H9 (cell line): ENCODE results near the gene KIAA1328. TPM values are rescaled to one million over a fixed set of nuclear protein-coding genes. Genes with fewer than 3 reads are reported as not detected.

ENCODE experiments used
- DNase-seq: peaks from one replicate; pipeline ENCODE4 v3.0.0-alpha.2; 2017
- H2AFZ ChIP-seq: one replicate; pipeline ENCODE4 v1.6.1; 2013; ENCODE audit warnings: mild to moderate bottlenecking, low read length, control low read depth, moderate library complexity
- H2AK5ac ChIP-seq: 2 replicates; pipeline ENCODE4 v1.6.1; 2013; ENCODE audit warnings: low read length, control low read depth, mixed read lengths; ENCODE audit not compliant: insufficient read length
- H2BK120ac ChIP-seq: one replicate; pipeline ENCODE4 v1.6.1; 2013; ENCODE audit warnings: low read depth, mild to moderate bottlenecking, low read length, control low read depth, inconsistent platforms; ENCODE audit not compliant: poor library complexity, severe bottlenecking
- H2BK12ac ChIP-seq: 2 replicates; pipeline ENCODE4 v1.6.1; 2013; ENCODE audit warnings: low read length, control low read depth, mixed read lengths, low read depth; ENCODE audit not compliant: insufficient read length
- H2BK15ac ChIP-seq: 2 replicates; pipeline ENCODE4 v1.6.1; 2013; ENCODE audit warnings: low read depth, low read length, control low read depth
- H2BK20ac ChIP-seq: one replicate; pipeline ENCODE4 v1.6.1; 2013; ENCODE audit warnings: low read depth, mild to moderate bottlenecking, low read length, control low read depth, inconsistent platforms; ENCODE audit not compliant: poor library complexity, severe bottlenecking
- H2BK5ac ChIP-seq: 2 replicates; pipeline ENCODE4 v1.6.1; 2013; ENCODE audit warnings: low read length, control low read depth, mixed read lengths; ENCODE audit not compliant: insufficient read length
- H3K14ac ChIP-seq: 2 replicates; pipeline ENCODE4 v1.6.1; 2013; ENCODE audit warnings: low read length, control low read depth; ENCODE audit not compliant: insufficient read depth
- H3K18ac ChIP-seq: 2 replicates; pipeline ENCODE4 v1.6.1; 2013; ENCODE audit warnings: low read depth, mild to moderate bottlenecking, mixed read lengths, low read length, control low read depth; ENCODE audit not compliant: insufficient read length
- H3K23ac ChIP-seq: 2 replicates; pipeline ENCODE4 v1.6.1; 2013; ENCODE audit warnings: low read length, control low read depth, mixed read lengths, low read depth; ENCODE audit not compliant: insufficient read length
- H3K23me2 ChIP-seq: 2 replicates; pipeline ENCODE4 v1.6.1; 2013; ENCODE audit warnings: low read depth, mild to moderate bottlenecking, mixed read lengths, low read length, control low read depth; ENCODE audit not compliant: insufficient read length, poor library complexity, severe bottlenecking
- H3K27ac ChIP-seq: 2 replicates; pipeline ENCODE4 v1.5.1; 2013; ENCODE audit warnings: low read length, control low read depth, mixed read lengths, low read depth; ENCODE audit not compliant: insufficient read length
- H3K27me3 ChIP-seq: 2 replicates; pipeline ENCODE4 v1.6.1; 2013; ENCODE audit warnings: low read length, control low read depth, inconsistent platforms; ENCODE audit not compliant: insufficient read depth
- H3K4ac ChIP-seq: 2 replicates; pipeline ENCODE4 v1.6.1; 2013; ENCODE audit warnings: low read depth, mild to moderate bottlenecking, control low read depth, inconsistent platforms, low read length, moderate library complexity
- H3K4me1 ChIP-seq: 2 replicates; pipeline ENCODE4 v1.6.1; 2013; ENCODE audit warnings: low read length, control low read depth, inconsistent platforms; ENCODE audit not compliant: insufficient read depth
- H3K4me2 ChIP-seq: 2 replicates; pipeline ENCODE4 v1.6.1; 2013; ENCODE audit warnings: low read length, control low read depth, mixed read lengths; ENCODE audit not compliant: insufficient read length, insufficient read depth
- H3K56ac ChIP-seq: 2 replicates; pipeline ENCODE4 v1.6.1; 2013; ENCODE audit warnings: low read depth, mild to moderate bottlenecking, mixed read lengths, low read length, control low read depth; ENCODE audit not compliant: insufficient read length
- H3K79me1 ChIP-seq: 2 replicates; pipeline ENCODE4 v1.6.1; 2013; ENCODE audit warnings: low read depth, mild to moderate bottlenecking, moderate library complexity, low read length, control low read depth, inconsistent platforms; ENCODE audit not compliant: insufficient read depth, poor library complexity, severe bottlenecking
- H3K79me2 ChIP-seq: 2 replicates; pipeline ENCODE4 v1.6.1; 2013; ENCODE audit warnings: low read length, control low read depth, inconsistent platforms; ENCODE audit not compliant: insufficient read depth
- H3K9ac ChIP-seq: 2 replicates; pipeline ENCODE4 v1.6.1; 2013; ENCODE audit warnings: low read length, control low read depth, mixed read lengths; ENCODE audit not compliant: insufficient read length; ENCODE audit errors: extremely low read depth
- H3K9me3 ChIP-seq: one replicate; pipeline ENCODE4 v1.6.1; 2013; ENCODE audit warnings: low read depth, low read length, inconsistent platforms; ENCODE audit not compliant: control insufficient read depth
- H3T11ph ChIP-seq: one replicate; pipeline ENCODE4 v1.6.1; 2013; ENCODE audit warnings: mild to moderate bottlenecking, low read length, control low read depth, inconsistent platforms
- H4K20me1 ChIP-seq: one replicate; pipeline ENCODE4 v1.6.1; 2013; ENCODE audit not compliant: control insufficient read depth, insufficient read length, insufficient read depth
- H4K5ac ChIP-seq: 2 replicates; pipeline ENCODE4 v1.6.1; 2013; ENCODE audit warnings: low read depth, mild to moderate bottlenecking, mixed read lengths, low read length, control low read depth; ENCODE audit not compliant: insufficient read length
- H4K8ac ChIP-seq: replicated peaks from 2 replicates; pipeline ENCODE4 v1.6.1; 2013; ENCODE audit warnings: low read length, control low read depth, mixed read lengths, low read depth; ENCODE audit not compliant: insufficient read length
- H4K91ac ChIP-seq: 2 replicates; pipeline ENCODE4 v1.6.1; 2013; ENCODE audit warnings: low read depth, mild to moderate bottlenecking, moderate library complexity, mixed read lengths, low read length, control low read depth; ENCODE audit not compliant: insufficient read length
- H3K27ac Mint-ChIP-seq, 3 experiments: 2 replicates in 2 of 3; 3 replicates in 1 of 3; pipeline ENCODE4 v1.8.0; 2020 to 2021; ENCODE audit warnings: mixed read lengths in 3 of 3, mild to moderate bottlenecking in 1 of 3, moderate library complexity in 1 of 3
- H3K27me3 Mint-ChIP-seq: 2 replicates; pipeline ENCODE4 v1.8.0; 2021; ENCODE audit warnings: low read depth, mild to moderate bottlenecking, moderate library complexity, mixed read lengths
- H3K36me3 Mint-ChIP-seq, 3 experiments: 2 replicates in 2 of 3; 3 replicates in 1 of 3; pipeline ENCODE4 v1.8.0; 2020 to 2021; ENCODE audit warnings: low read depth in 3 of 3, mixed read lengths in 3 of 3; ENCODE audit not compliant: insufficient read depth in 1 of 3
- H3K4me1 Mint-ChIP-seq, 2 experiments: 2 replicates each; pipeline ENCODE4 v1.8.0; 2020; ENCODE audit warnings: mixed read lengths in 2 of 2
- H3K4me3 Mint-ChIP-seq, 2 experiments: 2 replicates in 1 of 2; 3 replicates in 1 of 2; pipeline ENCODE4 v1.8.0; 2020 to 2021; ENCODE audit warnings: mild to moderate bottlenecking in 2 of 2, mixed read lengths in 2 of 2, moderate library complexity in 1 of 2
- H3K9me3 Mint-ChIP-seq, 2 experiments: 2 replicates in 1 of 2; 3 replicates in 1 of 2; pipeline ENCODE4 v1.8.0; 2020; ENCODE audit warnings: mild to moderate bottlenecking in 2 of 2, mixed read lengths in 2 of 2, moderate library complexity in 1 of 2
- CTCF ChIP-seq: fragments of 200-600 bp; sonication (generic); conservative IDR thresholded peaks from 3 replicates; pipeline ENCODE4 v1.8.0; 2021; ENCODE audit warnings: antibody characterized with exemption, mild to moderate bottlenecking
- WGBS: extraction: QIAGEN DNeasy Blood & Tissue Kit; methylation state at CpG from one replicate; pipeline ENCODE4 v1.1.7; 2013; ENCODE audit warnings: missing lambda C conversion rate, low lambda C conversion rate, mixed read lengths; ENCODE audit not compliant: insufficient read length; ENCODE audit errors: extremely low coverage; 5-methylcytosine and 5-hydroxymethylcytosine counted together
- total RNA-seq: library from RNA; stranded (reverse); gene quantifications from 2 replicates; pipeline ENCODE4 v1.2.1, GENCODE V29; 2021

The KIAA1328 gene
- total RNA-seq, 1 experiment from 2014 or later: 4.9 TPM

GRCh38 chr18:37274309-37275236 is 445.6 kb downstream of the KIAA1328 start:
- H3K27me3 ChIP-seq: no peaks in the 10 kb centered on the region
- H4K8ac ChIP-seq: no peak overlapping the region
- H3K4me1 Mint-ChIP-seq: peaks cover 15 to 24% of the 10 kb centered on the region in 2 experiments
- H3K27me3 Mint-ChIP-seq: peaks cover 17% of the 10 kb centered on the region
- H3K79me1 ChIP-seq: no peaks in the 10 kb centered on the region
- H2BK15ac ChIP-seq: no peak overlapping the region
- H2AK5ac ChIP-seq: no peak overlapping the region
- no peak overlapping the region for H3K23ac ChIP-seq
- no peak for TF ChIP-seq CTCF
- H3K4me2 ChIP-seq: no peak overlapping the region
- no peak for DNase-seq
- H3T11ph ChIP-seq: no peak overlapping the region
- no peak overlapping the region for H3K9ac ChIP-seq
- no peak overlapping the region for H3K4ac ChIP-seq
- no peaks in the 10 kb centered on the region for H3K4me1 ChIP-seq
- no peak overlapping the region for H2BK120ac ChIP-seq
- no peak overlapping the region for H2BK12ac ChIP-seq
- H2BK5ac ChIP-seq: no peak overlapping the region
- H3K14ac ChIP-seq: no peak overlapping the region
- no peaks in the 10 kb centered on the region for H3K79me2 ChIP-seq
- no peaks in the 10 kb centered on the region for H3K23me2 ChIP-seq
- H3K56ac ChIP-seq: no peak overlapping the region
- no peak overlapping the region for H3K27ac Mint-ChIP-seq
- H3K4me3 Mint-ChIP-seq: no peak overlapping the region
- no peak overlapping the region for H3K18ac ChIP-seq
- H3K27ac ChIP-seq: no peak overlapping the region
- no peak overlapping the region for H4K91ac ChIP-seq
- no peaks in the 10 kb centered on the region for H3K36me3 Mint-ChIP-seq
- H2AFZ ChIP-seq: no peak overlapping the region
- H4K5ac ChIP-seq: no peak overlapping the region
- WGBS: no CpG with 5 or more reads among the region's 82 CpGs
- H3K9me3 ChIP-seq: no peaks in the 10 kb centered on the region
- peaks cover 0 to 3% of the 10 kb centered on the region in 2 experiments; a peak in 3 of 5 replicates for H3K9me3 Mint-ChIP-seq
- H4K20me1 ChIP-seq: no peaks in the 10 kb centered on the region
- no peak overlapping the region for H2BK20ac ChIP-seq
